NCI-H1694 (cell line): Measurements from ENCODE around the gene SRPK3.
"Not testable (repeated sequence)": the region's sequence is repeated elsewhere in the genome, so short reads cannot be mapped to it uniquely, and the experiment has no call there.

ENCODE experiments used
- DNase-seq: peaks from one replicate; lab custom pipeline; 2025; lab: John Stamatoyannopoulos, UW

SRPK3 gene

GRCh38 chrX:153807976-153808375 is 27.1 kb downstream of the SRPK3 start:
- DNase-seq, result no peak

- DNase-seq, result no peak
These were observed 31.4 kb downstream of the SRPK3 start for GRCh38 chrX:153812220-153812619.

GRCh38 chrX:153813161-153813560 is 32.3 kb downstream of the SRPK3 start:
- DNase-seq, result no peak

GRCh38 chrX:153814591-153815315 is 33.9 kb downstream of the SRPK3 start:
- DNase-seq, result no peak

GRCh38 chrX:153816831-153817690 is 36.2 kb downstream of the SRPK3 start:
- no peak for DNase-seq

GRCh38 chrX:153818064-153818463 is 37.2 kb downstream of the SRPK3 start:
- not testable (repeated sequence) for DNase-seq

GRCh38 chrX:153818571-153819383 is 37.9 kb downstream of the SRPK3 start:
- DNase-seq, result no peak

GRCh38 chrX:153819384-153820040 is 38.7 kb downstream of the SRPK3 start:
- no peak for DNase-seq

GRCh38 chrX:153820601-153821000 is 39.8 kb downstream of the SRPK3 start:
- peak; percentile 24 for DNase-seq

- DNase-seq, result no peak
These were observed 40.2 kb downstream of the SRPK3 start for GRCh38 chrX:153821066-153821465.

GRCh38 chrX:153824348-153824747 is 43.5 kb downstream of the SRPK3 start:
- DNase-seq, result no peak

- no peak for DNase-seq
These were observed 44.2 kb downstream of the SRPK3 start for GRCh38 chrX:153825042-153825441.

- DNase-seq, result no peak
These were observed 46.2 kb downstream of the SRPK3 start for GRCh38 chrX:153827016-153827415.

GRCh38 chrX:153827903-153828302 is 47.1 kb downstream of the SRPK3 start:
- DNase-seq, result no peak

- DNase-seq, result no peak
These were observed 47.5 kb downstream of the SRPK3 start for GRCh38 chrX:153828308-153828707.

GRCh38 chrX:153828723-153829548 is 48.1 kb downstream of the SRPK3 start:
- DNase-seq, result peak; percentile 19

GRCh38 chrX:153829549-153829798 is 48.6 kb downstream of the SRPK3 start:
- no peak for DNase-seq

- no peak for DNase-seq
These were observed 49.2 kb downstream of the SRPK3 start, which contains the start of gene PDZD4 for GRCh38 chrX:153829799-153830639. PDZD4 (minus strand) TSS chrX:153830544; CDS start chrX:153830298, 246 bp downstream.

- no peak for DNase-seq
These were observed 50.0 kb downstream of the SRPK3 start for GRCh38 chrX:153830640-153831428.
